HG03039 (cell line): Measurements from ENCODE around the gene PRAC2.

ENCODE experiments used
- ATAC-seq: cut with Tn5 transposase; IDR thresholded peaks from one replicate; pipeline ENCODE4 v1.9.1; 2021; ENCODE audit warnings: mild to moderate bottlenecking, moderate library complexity; ENCODE audit not compliant: unreplicated experiment

Gene PRAC2

DNA sequence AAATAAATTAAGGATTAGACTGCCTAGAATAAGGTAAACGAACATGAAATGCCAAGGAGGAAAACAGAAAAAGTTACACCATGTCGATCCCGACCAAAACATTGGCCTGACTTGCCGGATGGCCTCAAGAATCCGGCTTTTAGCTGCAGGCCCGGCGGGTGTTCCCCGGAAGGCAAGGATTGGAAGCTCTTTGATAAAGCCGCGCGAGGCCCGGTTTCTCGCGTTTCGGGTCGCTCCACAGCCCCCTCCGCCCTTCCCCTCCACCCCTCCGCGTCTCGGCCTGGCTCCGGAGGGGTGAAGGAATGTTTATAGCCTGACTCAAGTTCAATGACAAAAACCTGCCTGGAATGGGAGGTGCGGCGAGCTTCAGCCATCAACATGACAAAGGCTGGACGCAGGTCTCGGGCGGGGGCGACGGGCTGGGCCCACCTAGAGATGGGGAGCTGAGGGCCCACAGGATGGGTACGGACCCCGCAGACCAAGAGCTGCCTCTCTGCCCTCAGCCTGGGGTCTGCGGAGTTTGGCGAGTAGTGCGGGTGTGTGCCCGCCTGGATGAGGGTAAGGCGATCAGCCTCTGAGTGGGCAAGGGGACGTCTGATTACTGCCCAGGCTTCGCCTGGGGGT lies 3.2 kb upstream of the PRAC2 start:
- no peak for ATAC-seq

GRCh38 chr17:48720266-48721008 lies 2.5 kb upstream of the PRAC2 start:
- no peak for ATAC-seq

- no peak for ATAC-seq
Measured at GRCh38 chr17:48721009-48721402, 2.0 kb upstream of the PRAC2 start.

DNA sequence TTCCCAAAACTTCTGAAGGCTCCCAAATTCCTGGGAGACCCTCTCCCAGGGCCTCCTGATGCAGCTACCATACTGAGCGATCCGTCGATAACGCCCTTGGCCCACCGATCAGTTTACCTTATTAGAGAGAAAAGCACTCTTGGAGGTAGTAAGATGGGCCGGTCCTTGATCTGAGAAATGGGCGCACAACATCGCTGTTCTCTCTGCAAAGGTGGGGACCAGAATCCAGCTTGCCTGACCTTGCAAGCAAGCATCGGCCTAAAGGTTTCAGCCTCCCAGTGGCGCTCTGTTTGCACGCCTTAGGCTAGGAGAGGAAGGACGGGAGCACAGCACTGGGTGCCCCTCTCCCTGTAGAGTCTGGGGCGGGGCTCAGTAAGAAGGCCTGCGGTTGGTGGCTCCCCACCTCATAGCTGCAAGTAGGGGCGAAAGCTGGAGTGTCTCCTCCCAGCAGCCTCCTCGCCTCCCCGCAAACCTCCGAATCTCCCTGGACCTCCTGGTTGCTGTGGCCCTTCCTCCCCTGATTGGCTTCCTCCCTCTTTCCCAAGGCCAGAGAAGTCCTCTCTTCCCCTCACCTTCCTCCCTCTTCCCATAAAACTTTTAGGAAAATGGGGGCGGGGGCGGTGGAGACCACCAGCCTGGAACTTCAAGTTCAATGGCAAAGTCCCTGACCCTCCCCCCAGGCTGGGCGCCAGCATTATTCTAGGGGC lies 631 bp upstream of the PRAC2 start, which contains the start of gene PRAC1:
Gene PRAC1, minus strand, starts transcription at position 318 of the 707 bp plus-strand sequence. Its CDS starts 126 bp downstream, at position 192.
- no peak for ATAC-seq

- ATAC-seq: no peak
Measured at GRCh38 chr17:48723423-48724250, 652 bp downstream of the PRAC2 start.

GRCh38 chr17:48724251-48725003 lies 1.4 kb downstream of the PRAC2 start:
- no peak for ATAC-seq

GRCh38 chr17:48725004-48725287 lies 2.0 kb downstream of the PRAC2 start:
- ATAC-seq: no peak

DNA sequence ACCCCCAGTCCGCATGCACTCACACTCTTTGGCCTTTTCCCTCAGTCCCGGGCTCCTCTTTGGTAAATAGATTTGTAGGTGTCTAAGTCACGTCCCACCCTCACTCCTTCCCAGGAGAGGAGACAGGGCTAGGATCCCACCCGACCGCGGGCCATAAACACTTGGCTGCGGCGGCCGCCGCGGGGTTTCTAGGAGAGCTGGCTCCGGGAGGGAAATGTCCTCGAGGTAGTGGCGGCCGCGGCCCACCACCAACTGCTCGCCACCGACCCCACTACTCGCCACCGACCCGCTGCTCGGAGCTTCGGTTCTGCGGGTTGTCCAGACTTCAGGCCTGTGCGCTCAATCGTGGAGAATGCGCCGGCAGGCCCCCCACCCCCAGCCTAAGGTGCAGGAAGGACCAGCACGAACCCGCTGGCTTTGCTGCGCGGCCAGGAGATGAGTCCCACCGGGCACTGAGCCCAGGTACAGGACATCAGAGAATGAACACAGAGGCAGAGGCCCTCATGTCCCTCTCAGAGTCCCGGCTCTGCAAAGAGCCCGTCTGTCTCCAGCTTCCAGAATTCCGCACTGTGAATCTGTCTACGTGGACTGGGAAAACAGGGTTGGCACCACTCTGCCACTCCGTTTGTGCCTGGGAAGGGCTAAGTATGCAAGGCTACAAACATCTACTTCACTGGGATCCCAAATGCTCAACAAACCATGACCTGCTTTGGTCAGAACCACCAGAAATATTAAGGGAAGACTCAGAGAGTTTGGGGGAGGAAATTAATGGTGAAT lies 2.5 kb downstream of the PRAC2 start:
- no peak for ATAC-seq

- no peak for ATAC-seq
Measured at GRCh38 chr17:48726114-48726915, 3.3 kb downstream of the PRAC2 start.

DNA sequence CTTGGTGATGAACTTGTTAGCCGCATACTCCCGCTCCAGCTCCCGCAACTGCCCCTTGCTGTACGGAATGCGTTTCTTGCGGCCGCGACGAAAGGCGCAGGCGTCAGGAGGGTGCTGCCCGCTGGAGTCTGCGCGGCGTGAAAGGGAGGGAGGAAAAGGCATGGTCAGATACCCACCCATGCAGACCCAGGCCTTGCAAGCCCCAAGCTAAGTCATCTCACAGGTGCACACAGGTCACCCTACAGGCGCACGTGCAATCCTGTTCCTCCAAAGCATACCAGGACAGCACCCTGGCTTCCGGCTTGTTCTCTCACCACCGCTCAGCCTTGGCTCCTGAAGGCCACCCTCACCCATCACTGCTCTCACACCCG lies 3.9 kb downstream of the PRAC2 start:
- ATAC-seq: no peak

DNA sequence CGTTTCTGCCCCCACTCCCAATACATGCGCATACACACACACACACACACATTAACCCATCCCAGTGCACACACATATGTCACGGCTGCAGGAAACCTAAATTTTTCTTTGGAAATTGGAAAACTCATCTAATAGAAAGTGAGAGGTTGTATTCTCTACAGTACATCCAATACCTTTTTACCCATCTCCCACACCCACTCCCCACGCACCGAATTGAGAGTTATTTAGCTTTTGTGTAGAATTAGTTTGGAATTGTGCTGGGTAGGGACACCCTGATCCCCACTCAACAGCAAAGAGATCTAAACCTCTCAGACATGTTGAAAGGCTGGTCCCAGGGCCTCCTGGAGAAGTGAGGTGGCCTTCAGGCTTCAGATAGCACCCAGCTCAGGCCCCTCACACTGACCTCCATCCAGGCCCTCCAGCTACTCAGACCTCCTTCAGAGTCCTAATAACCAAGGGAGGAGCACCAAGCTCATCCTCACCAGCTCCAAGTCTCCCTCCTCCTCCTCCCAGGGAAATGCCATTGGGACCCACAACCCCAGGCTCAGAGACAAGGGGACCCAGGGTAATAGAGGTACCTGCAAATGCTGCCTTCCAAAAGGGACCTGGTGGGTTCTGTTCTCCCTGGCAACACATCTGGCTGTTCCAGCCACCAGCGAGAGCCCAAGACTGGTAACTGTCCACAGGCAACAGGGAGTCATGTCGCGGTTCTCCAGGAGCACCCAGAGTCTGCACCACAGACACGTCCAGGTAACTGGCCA lies 4.6 kb downstream of the PRAC2 start:
- ATAC-seq: no peak

DNA sequence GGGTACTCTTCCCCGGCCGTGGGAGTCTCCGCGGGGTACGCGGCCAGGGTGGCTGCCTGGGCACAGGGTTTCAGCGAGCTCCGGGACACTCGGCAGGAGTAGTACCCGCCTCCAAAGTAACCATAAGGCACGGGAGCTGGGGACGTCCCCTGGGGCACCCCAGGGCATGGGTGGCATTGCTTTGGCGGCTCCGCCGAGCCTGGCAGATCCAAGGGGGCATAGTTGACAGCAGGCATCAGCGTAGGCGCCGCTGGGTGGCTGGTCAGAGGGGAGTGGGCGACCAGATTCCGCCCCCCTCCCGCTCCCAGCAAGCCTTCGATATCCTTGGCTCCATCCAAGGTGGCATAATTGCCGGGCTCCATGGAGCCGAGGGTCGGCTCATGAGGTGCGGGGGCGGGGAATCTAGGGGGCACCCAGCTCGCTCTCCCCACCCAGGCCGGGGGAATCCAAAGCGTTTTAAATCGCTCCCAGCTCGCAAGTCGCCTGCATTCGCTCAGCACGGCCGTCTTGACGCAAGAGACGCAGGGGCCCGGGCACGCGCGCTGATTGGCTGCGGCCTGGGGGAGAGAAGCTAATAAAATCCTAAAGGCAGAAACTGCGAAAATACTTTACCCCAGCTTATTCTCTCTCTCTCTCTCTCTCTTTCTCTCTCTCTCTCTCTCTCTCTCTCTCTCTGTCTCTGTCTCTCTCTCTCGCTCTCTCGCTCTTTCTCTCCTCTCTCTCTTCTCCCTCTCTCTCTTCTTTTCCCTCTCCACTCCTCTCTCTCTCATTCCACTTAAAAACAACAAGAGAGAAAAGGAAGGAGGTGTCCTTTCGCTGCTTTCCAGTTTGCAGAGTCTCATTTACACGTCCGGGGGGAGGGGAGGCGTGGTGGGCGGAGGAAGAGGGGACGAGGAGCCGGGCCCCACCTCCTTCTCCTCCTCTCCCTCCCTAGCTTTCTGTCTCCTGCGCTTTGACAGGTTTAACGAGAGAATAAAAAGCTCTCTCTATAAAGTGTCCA lies 5.5 kb downstream of the PRAC2 start, which contains the start of gene HOXB13:
Gene HOXB13, minus strand, starts transcription at position 519 of the 1,000 bp plus-strand sequence. Its CDS starts 157 bp downstream, at position 362.
- no peak for ATAC-seq

DNA sequence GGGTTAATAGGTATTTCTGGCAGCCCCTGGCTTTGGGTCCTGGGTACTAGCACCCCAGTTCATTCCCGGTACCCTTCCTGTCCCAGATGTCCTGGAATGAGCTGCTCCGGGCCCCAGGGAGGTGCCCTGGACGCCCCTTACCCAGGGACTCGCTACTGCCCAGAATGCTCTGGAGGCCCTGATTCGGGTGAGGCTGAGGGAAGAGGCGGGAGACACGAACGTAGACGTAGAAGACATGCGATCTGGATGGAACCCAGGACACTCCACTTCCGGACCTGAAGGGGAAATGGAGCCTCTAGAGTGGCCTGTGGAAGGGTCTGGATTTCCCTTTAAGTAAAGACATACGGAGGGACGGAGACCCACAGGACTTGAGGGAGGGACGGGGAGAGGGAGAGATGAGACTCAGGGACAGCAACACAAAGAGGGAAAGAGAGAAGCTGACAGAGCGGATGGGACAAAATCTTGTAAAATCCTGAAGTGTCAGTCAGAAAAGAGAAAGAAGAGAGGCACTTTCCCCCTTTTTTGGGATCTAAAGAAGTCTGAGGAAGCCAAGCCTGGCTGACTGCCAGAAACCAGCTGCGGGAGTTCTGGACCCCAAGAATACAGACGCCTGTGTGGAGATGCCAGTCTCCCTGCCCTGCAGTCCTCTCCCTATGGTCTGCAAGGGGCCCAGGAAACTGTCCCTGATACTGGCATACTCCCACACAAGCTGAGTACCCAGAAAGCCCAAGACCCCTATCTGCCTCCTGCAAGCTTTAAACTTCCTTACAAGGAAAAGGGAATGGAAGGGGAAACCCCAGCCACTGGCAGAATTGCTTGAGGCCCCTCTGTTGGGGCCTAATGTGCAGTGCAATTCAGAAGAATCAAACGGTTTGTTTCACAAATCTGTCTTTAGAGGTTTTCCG lies 6.6 kb downstream of the PRAC2 start:
- no peak for ATAC-seq

GRCh38 chr17:48730240-48730550 lies 7.2 kb downstream of the PRAC2 start:
- ATAC-seq: no peak

- no peak for ATAC-seq
Measured at GRCh38 chr17:48731355-48731754, 8.4 kb downstream of the PRAC2 start.
